Ishikawa (cell line): ENCODE results near the gene EFNA5.

Source experiments
- FOXM1 ChIP-seq: IDR thresholded peaks from 2 replicates; pipeline ENCODE4 v1.6.1; 2012; ENCODE audit warnings: low read depth, borderline replicate concordance
- MAX ChIP-seq: IDR thresholded peaks from 2 replicates; pipeline ENCODE4 v1.6.1; 2012
- RAD21 ChIP-seq: IDR thresholded peaks from 2 replicates; pipeline ENCODE4 v1.6.1; 2012; ENCODE audit warnings: low read depth
- TF ChIP-seq, protein P1 (sequence below): IDR thresholded peaks from 2 replicates; pipeline ENCODE4 v1.6.1; 2012

DNA sequence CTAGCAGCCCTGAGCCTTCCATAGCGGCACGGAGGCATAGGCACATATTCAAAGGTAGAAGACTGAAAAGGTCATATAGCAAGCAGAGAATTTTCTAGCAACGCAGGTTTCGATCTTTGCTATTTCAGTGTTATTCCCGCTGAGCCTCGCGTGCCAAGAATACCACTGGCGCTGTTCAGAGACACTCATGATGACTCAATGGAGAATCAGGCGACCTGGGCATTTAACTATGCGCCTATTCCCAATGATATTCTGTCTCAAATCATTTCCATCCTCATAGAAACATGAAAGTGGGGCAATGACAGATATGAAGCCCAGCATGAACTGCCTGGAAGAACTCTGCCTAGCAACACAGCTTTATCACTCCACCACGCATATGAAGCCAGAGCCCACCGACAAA, 59.9 kb downstream of the EFNA5 start:
- TF ChIP-seq MAX (no peak), RAD21 (no peak), FOXM1 (no peak)
- TF ChIP-seq, protein P1, sequence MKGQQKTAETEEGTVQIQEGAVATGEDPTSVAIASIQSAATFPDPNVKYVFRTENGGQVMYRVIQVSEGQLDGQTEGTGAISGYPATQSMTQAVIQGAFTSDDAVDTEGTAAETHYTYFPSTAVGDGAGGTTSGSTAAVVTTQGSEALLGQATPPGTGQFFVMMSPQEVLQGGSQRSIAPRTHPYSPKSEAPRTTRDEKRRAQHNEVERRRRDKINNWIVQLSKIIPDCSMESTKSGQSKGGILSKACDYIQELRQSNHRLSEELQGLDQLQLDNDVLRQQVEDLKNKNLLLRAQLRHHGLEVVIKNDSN, result no peak
